ENCODE data around the gene GRWD1. TPM values are rescaled to one million over a fixed set of nuclear protein-coding genes. Genes with fewer than 3 reads are reported as not detected.
A peak's percentile ranks its signal among the peaks of the same experiment; 100 is the strongest.

GRWD1 gene
- total RNA-seq, 2 experiments from 2014 or later = 21.4 to 21.7 TPM

GRCh38 chr19:48492925-48493717, 47.3 kb downstream of the GRWD1 start:
- H3K27ac Mint-ChIP-seq = peak overlapping the region; percentile 52
- peaks cover 0 to 40% of the 10 kb centered on the region in 2 experiments for H3K27me3 ChIP-seq (ENCODE audit: control insufficient read depth in 1 of 2, insufficient read depth in 2 of 2, low read length in 2 of 2)
- TF ChIP-seq CTCF (IDR thresholded peaks at IDR 0.05) = no peak
- intact Hi-C loops (cut with DNase I, micrococcal nuclease) = loop anchor here (1.0 to 5.0 kb wide), 3 partner anchors 9 to 171 kb away; partner anchors contain the start of genes SYNGR4 (in 1 of the 2) and TMEM143 (in 1 of the 2)
- ATAC-seq (ENCODE audit: poor library complexity) (peak; percentile 76), DNase-seq (peak; percentile 61 to 92 (median 78))
- H3K27ac ChIP-seq (ENCODE audit: low read depth in 1 of 2, low read length in 2 of 2) = no peak overlapping the region
- peaks cover 0 to 12% of the 10 kb centered on the region in 2 experiments for H3K9me3 ChIP-seq (ENCODE audit: control insufficient read depth in 1 of 2, insufficient read depth in 1 of 2, low read length in 2 of 2)
- peak overlapping the region; percentile 50 for H3K4me3 ChIP-seq (ENCODE audit: low read length)
- ChIA-PET CTCF (interaction anchor here (1.2 to 1.3 kb wide), 2 partner anchors 91 to 116 kb away, joined by 3 read pairs; no protein-coding TSS in a partner anchor), POLR2A (interaction anchor here (0.9 to 2.0 kb wide), 9 partner anchors 9 to 152 kb away, joined by 3 to 8 read pairs (median 5); partner anchors contain the start of genes DBP, KDELR1, RPL18 and SPHK2)
- no peaks in the 10 kb centered on the region for H3K36me3 Mint-ChIP-seq (ENCODE audit: low read depth)
- H3K27me3 Mint-ChIP-seq = peaks cover 53% of the 10 kb centered on the region
- no peaks in the 10 kb centered on the region for H3K36me3 ChIP-seq (ENCODE audit: insufficient read depth, low read length)
- H3K4me1 Mint-ChIP-seq (ENCODE audit: low read depth) = peaks cover 49% of the 10 kb centered on the region
- no peaks in the 10 kb centered on the region for H3K9me3 Mint-ChIP-seq
- H3K4me3 Mint-ChIP-seq = peak overlapping the region; percentile 83
- peaks cover 60% of the 10 kb centered on the region for H3K4me1 ChIP-seq (ENCODE audit: insufficient read depth, low read length)

GRCh38 chr19:48493718-48494401, 48.1 kb downstream of the GRWD1 start:
- peaks cover 51% of the 10 kb centered on the region for H3K4me1 Mint-ChIP-seq (ENCODE audit: low read depth)
- TF ChIP-seq CTCF (IDR thresholded peaks at IDR 0.05) = no peak
- intact Hi-C loops (cut with DNase I, micrococcal nuclease) = loop anchor here (1.0 to 5.0 kb wide), 3 partner anchors 8 to 172 kb away; partner anchors contain the start of genes SYNGR4 (in 1 of the 2) and TMEM143 (in 1 of the 2)

GRCh38 chr19:48495396-48495795, 49.6 kb downstream of the GRWD1 start:
- ChIA-PET CTCF (interaction anchor here (1.6 kb wide), 1 partner anchor 10 kb away, joined by 4 read pairs; no protein-coding TSS in a partner anchor), POLR2A (interaction anchor here (1.6 kb wide), 1 partner anchor 15 kb away, joined by 4 read pairs; no protein-coding TSS in a partner anchor)
- H3K36me3 ChIP-seq (ENCODE audit: insufficient read depth, low read length) = no peaks in the 10 kb centered on the region
- Mint-ChIP-seq H3K9me3 (no peaks in the 10 kb centered on the region), H3K4me1 (ENCODE audit: low read depth) (peaks cover 44% of the 10 kb centered on the region), H3K4me3 (peak overlapping the region; percentile 56), H3K27ac (no peak overlapping the region), H3K27me3 (peaks cover 55% of the 10 kb centered on the region), H3K36me3 (ENCODE audit: low read depth) (no peaks in the 10 kb centered on the region)
- H3K27me3 ChIP-seq (ENCODE audit: control insufficient read depth in 1 of 2, insufficient read depth in 2 of 2, low read length in 2 of 2) = peaks cover 0 to 47% of the 10 kb centered on the region in 2 experiments
- no peak for TF ChIP-seq CTCF (IDR thresholded peaks at IDR 0.05)
- peaks cover 59% of the 10 kb centered on the region for H3K4me1 ChIP-seq (ENCODE audit: insufficient read depth, low read length)
- no peak overlapping the region for H3K27ac ChIP-seq (ENCODE audit: low read depth in 1 of 2, low read length in 2 of 2)
- intact Hi-C loops (cut with DNase I, micrococcal nuclease) = no loop called here
- peaks cover 0 to 12% of the 10 kb centered on the region in 2 experiments for H3K9me3 ChIP-seq (ENCODE audit: control insufficient read depth in 1 of 2, insufficient read depth in 1 of 2, low read length in 2 of 2)
- ATAC-seq (ENCODE audit: poor library complexity) = no peak
- H3K4me3 ChIP-seq (ENCODE audit: low read length) = no peak overlapping the region
- no peak for DNase-seq

More at GRCh38 chr19:48493718-48494401, 48.1 kb downstream of the GRWD1 start:
- ChIA-PET CTCF (interaction anchor here (1.2 to 1.3 kb wide), 2 partner anchors 91 to 115 kb away, joined by 3 read pairs; no protein-coding TSS in a partner anchor), POLR2A (interaction anchor here (1.0 to 2.0 kb wide), 8 partner anchors 8 to 152 kb away, joined by 3 to 8 read pairs (median 6); partner anchors contain the start of genes DBP, KDELR1, RPL18 and SPHK2)
- Histone ChIP-seq H3K27ac (ENCODE audit: low read depth in 1 of 2, low read length in 2 of 2) (no peak overlapping the region), H3K9me3 (ENCODE audit: control insufficient read depth in 1 of 2, insufficient read depth in 1 of 2, low read length in 2 of 2) (peaks cover 0 to 12% of the 10 kb centered on the region in 2 experiments), H3K27me3 (ENCODE audit: control insufficient read depth in 1 of 2, insufficient read depth in 2 of 2, low read length in 2 of 2) (peaks cover 0 to 43% of the 10 kb centered on the region in 2 experiments), H3K4me1 (ENCODE audit: insufficient read depth, low read length) (peaks cover 65% of the 10 kb centered on the region), H3K4me3 (ENCODE audit: low read length) (peak overlapping the region; percentile 50), H3K36me3 (ENCODE audit: insufficient read depth, low read length) (no peaks in the 10 kb centered on the region)
- Mint-ChIP-seq H3K27ac (no peak overlapping the region), H3K4me3 (peak overlapping the region; percentile 80), H3K9me3 (no peaks in the 10 kb centered on the region), H3K27me3 (peaks cover 55% of the 10 kb centered on the region), H3K36me3 (ENCODE audit: low read depth) (no peaks in the 10 kb centered on the region)
- DNase-seq (peak in 1 of 14 experiments; percentile 7), ATAC-seq (ENCODE audit: poor library complexity) (peak; percentile 4)

Measured in CD4-positive, alpha-beta T cell (primary cell).